GM23338 (cell line): ENCODE results near the gene SHANK2. TPM values are rescaled to one million over a fixed set of nuclear protein-coding genes. Genes with fewer than 3 reads are reported as not detected.

ENCODE experiments used
- ATAC-seq: fragments of 200-7000 bp; cut with Tn5 transposase; 3 replicates; pipeline ENCODE4 v1.9.1; 2020
- DNase-seq: peaks from one replicate; pipeline ENCODE4 v3.0.0-alpha.2; 2015; ENCODE audit warnings: low spot score
- H2AFZ ChIP-seq: fragments of 200-600 bp; sonication (generic); 2 replicates; pipeline ENCODE4 v1.8.0; 2016; ENCODE audit warnings: antibody characterized with exemption, mild to moderate bottlenecking, moderate library complexity
- H3F3A ChIP-seq: fragments of 200-600 bp; sonication (generic); replicated peaks from 2 replicates; pipeline ENCODE4 v1.8.0; 2017; ENCODE audit warnings: antibody characterized with exemption, mixed run types, low read depth
- H3K27ac ChIP-seq: fragments of 200-600 bp; sonication (generic); 2 replicates; pipeline ENCODE4 v1.6.1; 2016; ENCODE audit warnings: low read depth
- H3K27me3 ChIP-seq: fragments of 200-600 bp; sonication (generic); 2 replicates; pipeline ENCODE4 v1.8.0; 2016; ENCODE audit warnings: mild to moderate bottlenecking, mixed run types, moderate library complexity; ENCODE audit not compliant: insufficient read depth
- H3K36me3 ChIP-seq: fragments of 200-600 bp; sonication (generic); 2 replicates; pipeline ENCODE4 v1.8.0; 2016; ENCODE audit warnings: mild to moderate bottlenecking; ENCODE audit not compliant: insufficient read depth
- H3K4me1 ChIP-seq: fragments of 200-600 bp; sonication (generic); 2 replicates; pipeline ENCODE4 v1.8.0; 2016; ENCODE audit warnings: mild to moderate bottlenecking, moderate library complexity; ENCODE audit not compliant: insufficient read depth
- H3K4me2 ChIP-seq: fragments of 200-600 bp; sonication (generic); 2 replicates; pipeline ENCODE4 v1.7.1; 2017; ENCODE audit warnings: mixed run types
- H3K4me3 ChIP-seq: fragments of 200-600 bp; sonication (generic); 2 replicates; pipeline ENCODE4 v1.6.1; 2016; ENCODE audit warnings: mixed run types
- H3K79me2 ChIP-seq: fragments of 200-600 bp; sonication (generic); replicated peaks from 2 replicates; pipeline ENCODE4 v1.8.0; 2017; ENCODE audit warnings: mild to moderate bottlenecking; ENCODE audit not compliant: insufficient read depth
- H3K9me2 ChIP-seq: fragments of 200-600 bp; sonication (generic); 2 replicates; pipeline ENCODE4 v1.8.0; 2017; ENCODE audit not compliant: insufficient read depth
- H4K20me1 ChIP-seq: fragments of 200-600 bp; sonication (generic); replicated peaks from 2 replicates; pipeline ENCODE4 v1.8.0; 2017; ENCODE audit warnings: mild to moderate bottlenecking; ENCODE audit not compliant: insufficient read depth
- H3K27ac Mint-ChIP-seq: 2 replicates; pipeline ENCODE4 v1.8.0; 2020; ENCODE audit warnings: inconsistent platforms, mild to moderate bottlenecking, moderate library complexity, mixed read lengths
- H3K27me3 Mint-ChIP-seq: 3 replicates; pipeline ENCODE4 v1.8.0; 2022; ENCODE audit warnings: low read depth, mild to moderate bottlenecking, moderate library complexity, mixed read lengths, inconsistent platforms; ENCODE audit not compliant: insufficient read depth, poor library complexity
- H3K36me3 Mint-ChIP-seq: 3 replicates; pipeline ENCODE4 v1.8.0; 2021; ENCODE audit warnings: low read depth, mild to moderate bottlenecking, inconsistent platforms, moderate library complexity, mixed read lengths
- H3K4me1 Mint-ChIP-seq: 3 replicates; pipeline ENCODE4 v1.8.0; 2020; ENCODE audit warnings: mild to moderate bottlenecking, inconsistent platforms, mixed read lengths
- H3K4me3 Mint-ChIP-seq: 3 replicates; pipeline ENCODE4 v1.8.0; 2021; ENCODE audit warnings: moderate library complexity, mild to moderate bottlenecking, inconsistent platforms, mixed read lengths
- H3K9me3 Mint-ChIP-seq: 3 replicates; pipeline ENCODE4 v1.8.0; 2020; ENCODE audit warnings: moderate library complexity, mild to moderate bottlenecking, inconsistent platforms, mixed read lengths
- ETS1 ChIP-seq: IDR thresholded peaks from 2 replicates; pipeline ENCODE4 v1.6.1; 2016; ENCODE audit warnings: antibody characterized with exemption
- JUNB ChIP-seq: IDR thresholded peaks from one replicate; pipeline ENCODE4 v1.6.1; 2016; ENCODE audit warnings: antibody characterized with exemption; ENCODE audit not compliant: unreplicated experiment
- POLR2AphosphoS5 ChIP-seq: IDR thresholded peaks from 2 replicates; pipeline ENCODE4 v1.6.1; 2016; ENCODE audit warnings: antibody characterized with exemption, low read depth
- REST ChIP-seq: IDR thresholded peaks from one replicate; pipeline ENCODE4 v1.6.1; 2018; ENCODE audit warnings: antibody characterized with exemption; ENCODE audit not compliant: unreplicated experiment
- STAT1 ChIP-seq: IDR thresholded peaks from one replicate; pipeline ENCODE4 v1.6.1; 2016; ENCODE audit warnings: antibody characterized with exemption; ENCODE audit not compliant: unreplicated experiment
- ZNF114 ChIP-seq: fragments of 250-450 bp; sonication (Bioruptor Pico); IDR thresholded peaks from 2 replicates; pipeline ENCODE4 v1.5.0; 2020; ENCODE audit warnings: mild to moderate bottlenecking, moderate library complexity
- ZNF331 ChIP-seq: fragments of 250-450 bp; sonication (Bioruptor Pico); IDR thresholded peaks from 2 replicates; pipeline ENCODE4 v1.5.0; 2020; ENCODE audit warnings: low read depth, mild to moderate bottlenecking, moderate library complexity
- polyA plus RNA-seq: library from polyadenylated mRNA; unstranded; fragments of >200 nt; fragmentation: Nextera tagmentation; extraction: Ambion mirVana; gene quantifications from 2 replicates; pipeline ENCODE4 v1.2.1, GENCODE V29; 2016
- total RNA-seq: library from RNA; depleted of rRNA; stranded (reverse); fragments of >200 nt; shearing (Covaris generic); gene quantifications from 2 replicates; pipeline ENCODE4 v1.2.3, GENCODE V29; 2014

Gene SHANK2
- total and polyA plus RNA-seq, 2 experiments from 2014 or later: 22.0 to 81.4 TPM

- TF ChIP-seq ETS1 (peak; percentile 58; the same call in 1 of the 2 replicates), REST (peak; percentile 32), ZNF114 (no peak), POLR2AphosphoS5 (0 out of 2 replicates have a peak, but pooled peaks have one; percentile 14)
- Histone ChIP-seq H3K27me3 (peaks cover 4% of the 10 kb centered on the region; the same call in 1 of the 2 replicates), H3F3A (peaks cover 19% of the 10 kb centered on the region; the same call in 1 of the 2 replicates), H3K9me2 (no peaks in the 10 kb centered on the region), H3K4me2 (peak overlapping the region; percentile 72), H4K20me1 (peaks cover 8% of the 10 kb centered on the region), H3K27ac (peak overlapping the region; percentile 99), H2AFZ (no peak overlapping the region), H3K79me2 (peaks cover 77% of the 10 kb centered on the region), H3K4me1 (peaks cover 81% of the 10 kb centered on the region), H3K36me3 (no peaks in the 10 kb centered on the region), H3K4me3 (peak overlapping the region; percentile 92)
- ATAC-seq (peak; percentile 27), DNase-seq (peak; percentile 82)
- Mint-ChIP-seq H3K4me3 (peak overlapping the region; percentile 80), H3K9me3 (no peaks in the 10 kb centered on the region; the same call in 2 of the 3 replicates), H3K27ac (peak overlapping the region; percentile 99), H3K36me3 (peaks cover 35% of the 10 kb centered on the region), H3K27me3 (peaks cover 29% of the 10 kb centered on the region), H3K4me1 (peaks cover 91% of the 10 kb centered on the region)
Measured at GRCh38 chr11:71245601-71246391, 6.6 kb downstream of the SHANK2 start.

- no peaks in the 10 kb centered on the region for H3K27me3 ChIP-seq
- H3F3A ChIP-seq: peaks cover 19% of the 10 kb centered on the region; the same call in 1 of the 2 replicates
- no peaks in the 10 kb centered on the region for H3K9me2 ChIP-seq
- no peak overlapping the region; the same call in 1 of the 2 replicates for H3K4me3 ChIP-seq
- H4K20me1 ChIP-seq: peaks cover 13% of the 10 kb centered on the region
- peaks cover 75% of the 10 kb centered on the region for H3K4me1 ChIP-seq
- H3K27ac ChIP-seq: peak overlapping the region; percentile 99; the same call in 1 of the 2 replicates
- no peak for DNase-seq
- no peaks in the 10 kb centered on the region; the same call in 2 of the 3 replicates for H3K9me3 Mint-ChIP-seq
- peak overlapping the region; percentile 72 for H3K4me2 ChIP-seq
- no peak for ATAC-seq
- 0 out of 2 replicates have a peak, but pooled peaks cover 5% of the 10 kb centered on the region for H3K36me3 ChIP-seq
- peak overlapping the region; percentile 33; the same call in 2 of the 3 replicates for H3K4me3 Mint-ChIP-seq
- peaks cover 31% of the 10 kb centered on the region for H3K27me3 Mint-ChIP-seq
- TF ChIP-seq ETS1 (no peak), JUNB (no peak), POLR2AphosphoS5 (no peak), STAT1 (no peak), ZNF331 (no peak)
- H3K36me3 Mint-ChIP-seq: peaks cover 44% of the 10 kb centered on the region
- H3K4me1 Mint-ChIP-seq: peaks cover 81% of the 10 kb centered on the region
- H3K27ac Mint-ChIP-seq: peak overlapping the region; percentile 98
- peaks cover 77% of the 10 kb centered on the region for H3K79me2 ChIP-seq
- no peak overlapping the region for H2AFZ ChIP-seq
Measured at GRCh38 chr11:71244116-71244810, 8.1 kb downstream of the SHANK2 start.
